Transverse colon (tissue), 3 donors: ENCODE data around the gene TRPV3.

Source experiments
- CTCF ChIP-seq, 5 experiments: fragments of 200-600 bp in 3 of 5; fragments of 450-650 bp in 2 of 5; sonication (generic) in 3 of 5; IDR thresholded peaks; 1 replicate in 2 of 5; 2 replicates in 3 of 5; pipeline ENCODE4 v1.5.1; 2016 to 2017; ENCODE audit warnings: antibody characterized with exemption in 5 of 5, inconsistent platforms in 3 of 5, mild to moderate bottlenecking in 2 of 5, moderate library complexity in 1 of 5
- POLR2A ChIP-seq: fragments of 450-650 bp; IDR thresholded peaks from one replicate; pipeline ENCODE4 v1.6.1; 2016; ENCODE audit warnings: antibody characterized with exemption, mild to moderate bottlenecking, moderate library complexity

- TF ChIP-seq POLR2A = no peak
- no peak for TF ChIP-seq CTCF (IDR thresholded peaks at IDR 0.05)
These were observed 82.3 kb downstream of the TRPV3 start for GRCh38 chr17:3475251-3475685.
